ENCODE results near the gene PTPRE. TPM values are rescaled to one million over a fixed set of nuclear protein-coding genes. Genes with fewer than 3 reads are reported as not detected.
A peak's percentile ranks its signal among the peaks of the same experiment; 100 is the strongest.

The PTPRE gene
- total and polyA plus RNA-seq, 7 donors: 0.48 to 4.5 (median 2.7) TPM

GRCh38 chr10:127872011-127872761 lies 34.7 kb upstream of the PTPRE start:
- peak in 1 of 2 donors; percentile 41 for DNase-seq
- ATAC-seq: peak in 1 of 4 donors; percentile 49
- TF ChIP-seq, protein P1, sequence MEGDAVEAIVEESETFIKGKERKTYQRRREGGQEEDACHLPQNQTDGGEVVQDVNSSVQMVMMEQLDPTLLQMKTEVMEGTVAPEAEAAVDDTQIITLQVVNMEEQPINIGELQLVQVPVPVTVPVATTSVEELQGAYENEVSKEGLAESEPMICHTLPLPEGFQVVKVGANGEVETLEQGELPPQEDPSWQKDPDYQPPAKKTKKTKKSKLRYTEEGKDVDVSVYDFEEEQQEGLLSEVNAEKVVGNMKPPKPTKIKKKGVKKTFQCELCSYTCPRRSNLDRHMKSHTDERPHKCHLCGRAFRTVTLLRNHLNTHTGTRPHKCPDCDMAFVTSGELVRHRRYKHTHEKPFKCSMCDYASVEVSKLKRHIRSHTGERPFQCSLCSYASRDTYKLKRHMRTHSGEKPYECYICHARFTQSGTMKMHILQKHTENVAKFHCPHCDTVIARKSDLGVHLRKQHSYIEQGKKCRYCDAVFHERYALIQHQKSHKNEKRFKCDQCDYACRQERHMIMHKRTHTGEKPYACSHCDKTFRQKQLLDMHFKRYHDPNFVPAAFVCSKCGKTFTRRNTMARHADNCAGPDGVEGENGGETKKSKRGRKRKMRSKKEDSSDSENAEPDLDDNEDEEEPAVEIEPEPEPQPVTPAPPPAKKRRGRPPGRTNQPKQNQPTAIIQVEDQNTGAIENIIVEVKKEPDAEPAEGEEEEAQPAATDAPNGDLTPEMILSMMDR (IDR thresholded peaks at IDR 0.05): no peak
- H3K27ac ChIP-seq: no peak overlapping the region
- intact Hi-C loops (cut with DNase I): no loop called here
- 26 to 33% (median 27%) methylated on average over 23 of the region's 23 CpGs for WGBS, 3 donors
- H3K27me3 ChIP-seq (ENCODE audit: insufficient read depth in 3 of 3, low read length in 2 of 3): peaks cover 0 to 13% (median 0%) of the 10 kb centered on the region in 3 donors
- H3K4me1 ChIP-seq: no peaks in the 10 kb centered on the region
- no peak overlapping the region for H3K4me3 ChIP-seq
- H3K9me3 ChIP-seq: peaks cover 5% of the 10 kb centered on the region
- no peaks in the 10 kb centered on the region for H3K36me3 ChIP-seq (ENCODE audit: insufficient read depth in 1 of 2, low read depth in 1 of 2)

DNA sequence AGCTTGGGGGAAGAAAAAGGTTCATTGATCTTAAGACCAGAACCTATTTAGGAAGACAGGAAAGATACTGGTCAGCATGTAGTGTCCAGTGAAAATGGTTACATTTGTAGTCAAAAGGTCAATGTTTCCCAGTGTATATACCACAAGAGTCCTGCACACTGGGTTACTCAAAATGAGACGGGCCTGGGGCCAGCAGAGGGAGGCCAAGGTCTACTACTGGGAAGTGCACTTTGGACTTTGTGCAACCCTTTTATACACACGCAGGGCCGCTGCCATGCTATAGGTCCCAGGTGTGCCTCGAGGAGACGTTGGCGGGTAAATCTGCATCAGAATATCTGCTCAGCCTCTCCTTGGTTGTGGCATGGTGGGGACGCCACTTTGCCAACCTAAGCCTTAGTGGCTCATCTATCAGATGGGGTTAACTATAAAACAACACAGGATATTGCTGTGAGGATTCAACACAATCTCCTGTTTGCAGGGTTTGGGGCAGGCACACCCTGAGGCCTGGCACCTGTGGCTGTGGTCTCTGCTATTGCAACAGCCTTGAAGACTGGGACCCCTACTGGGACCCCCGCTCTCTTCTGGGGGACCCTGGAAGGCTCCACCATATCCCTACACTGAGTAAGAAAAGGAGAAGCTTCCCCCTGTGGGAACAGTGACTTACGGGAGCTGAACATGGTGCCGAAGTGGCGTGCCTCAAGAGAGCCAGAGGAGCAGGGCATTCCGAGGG lies 33.9 kb upstream of the PTPRE start:
- no peak for ATAC-seq
- no peak for DNase-seq
- peaks cover 5% of the 10 kb centered on the region for H3K9me3 ChIP-seq
- H3K4me1 ChIP-seq: no peaks in the 10 kb centered on the region
- TF ChIP-seq, protein P1 (IDR thresholded peaks at IDR 0.05): no peak
- peaks cover 0 to 13% (median 0%) of the 10 kb centered on the region in 3 donors for H3K27me3 ChIP-seq (ENCODE audit: insufficient read depth in 3 of 3, low read length in 2 of 3)
- intact Hi-C loops (cut with DNase I): no loop called here
- H3K4me3 ChIP-seq: no peak overlapping the region
- 84 to 89% (median 87%) methylated on average over 12 of the region's 12 CpGs for WGBS, 3 donors
- H3K36me3 ChIP-seq (ENCODE audit: insufficient read depth in 1 of 2, low read depth in 1 of 2): no peaks in the 10 kb centered on the region
- H3K27ac ChIP-seq: no peak overlapping the region

GRCh38 chr10:127873901-127874470 lies 32.9 kb upstream of the PTPRE start:
- Histone ChIP-seq H3K4me1 (no peaks in the 10 kb centered on the region), H3K36me3 (ENCODE audit: insufficient read depth in 1 of 2, low read depth in 1 of 2) (no peaks in the 10 kb centered on the region), H3K4me3 (no peak overlapping the region), H3K27me3 (ENCODE audit: insufficient read depth in 3 of 3, low read length in 2 of 3) (peaks cover 0 to 13% (median 0%) of the 10 kb centered on the region in 3 donors), H3K9me3 (peaks cover 5% of the 10 kb centered on the region), H3K27ac (no peak overlapping the region)
- ATAC-seq: no peak
- TF ChIP-seq, protein P1 (IDR thresholded peaks at IDR 0.05): no peak
- DNase-seq: no peak
- intact Hi-C loops (cut with DNase I): no loop called here
- WGBS, 3 donors: 81 to 89% (median 89%) methylated on average over 11 of the region's 11 CpGs

DNA sequence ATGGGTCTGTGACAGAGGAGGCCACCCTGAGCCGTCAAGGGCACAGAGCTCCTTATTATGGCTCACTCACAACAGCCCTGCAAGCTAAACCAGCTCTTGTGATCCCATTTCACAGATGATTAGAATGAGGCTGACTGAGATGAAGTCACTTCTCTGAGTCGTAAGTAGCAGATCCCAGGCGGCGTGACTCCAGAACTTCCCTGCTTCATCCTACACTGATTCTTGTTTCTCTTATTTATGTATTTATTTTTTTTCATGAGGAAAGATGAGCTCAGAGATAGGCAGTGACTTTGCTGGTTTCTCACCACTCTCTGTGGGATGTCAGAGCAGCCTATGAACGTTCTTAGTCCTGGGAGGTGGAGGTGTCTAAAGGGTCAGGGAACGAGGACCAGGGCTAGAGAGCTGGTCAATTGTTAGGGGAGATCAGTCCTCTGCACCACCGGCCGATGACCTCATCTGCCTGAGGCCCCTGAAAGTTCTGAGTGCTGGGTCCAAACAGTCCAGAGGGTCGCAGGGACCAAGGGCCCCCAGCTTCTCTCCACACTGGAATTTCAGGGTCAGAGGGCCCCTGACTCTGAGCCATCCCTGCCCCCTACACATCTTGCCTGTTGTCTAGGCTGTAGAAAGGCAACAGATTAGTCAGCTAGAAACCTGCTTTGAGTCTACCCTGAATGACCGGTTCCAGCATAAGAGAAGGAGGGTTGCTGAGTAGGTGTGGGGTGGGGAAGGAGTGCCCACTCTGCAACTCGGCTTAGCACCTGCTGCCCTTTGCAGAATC lies 32.0 kb upstream of the PTPRE start:
- Histone ChIP-seq H3K27me3 (ENCODE audit: insufficient read depth in 3 of 3, low read length in 2 of 3) (peaks cover 0 to 13% (median 0%) of the 10 kb centered on the region in 3 donors), H3K9me3 (peaks cover 1% of the 10 kb centered on the region), H3K4me1 (no peaks in the 10 kb centered on the region), H3K36me3 (ENCODE audit: insufficient read depth in 1 of 2, low read depth in 1 of 2) (no peaks in the 10 kb centered on the region), H3K27ac (no peak overlapping the region), H3K4me3 (no peak overlapping the region)
- 88 to 90% (median 89%) methylated on average over 11 of the region's 11 CpGs for WGBS, 3 donors
- ATAC-seq (no peak), DNase-seq (no peak)
- intact Hi-C loops (cut with DNase I): no loop called here
- TF ChIP-seq, protein P1 (IDR thresholded peaks at IDR 0.05): no peak
